Uterus (tissue), 2 donors: ENCODE measurements around the gene ADCYAP1.

Source experiments
- CTCF ChIP-seq, 4 experiments: fragments of 200-600 bp in 2 of 4; fragments of 450-650 bp in 2 of 4; sonication (generic) in 2 of 4; IDR thresholded peaks; one replicate each; pipeline ENCODE4 v1.5.1; 2016 to 2019; ENCODE audit warnings: antibody characterized with exemption in 4 of 4, mild to moderate bottlenecking in 2 of 4, moderate library complexity in 1 of 4
- POLR2A ChIP-seq, 2 donors: fragments of 450-650 bp; IDR thresholded peaks; one replicate each; pipeline ENCODE4 v1.6.1; 2016; ENCODE audit warnings: antibody characterized with exemption in 2 of 2, mild to moderate bottlenecking in 1 of 2, moderate library complexity in 1 of 2

GRCh38 chr18:877238-877637, 27.4 kb upstream of the ADCYAP1 start:
- no peak for TF ChIP-seq CTCF (IDR thresholded peaks at IDR 0.05)
- TF ChIP-seq POLR2A (IDR thresholded peaks at IDR 0.05), result no peak
